Right ventricle myocardium superior (tissue), 1 donor: Measurements from ENCODE around the gene PGPEP1. TPM values are rescaled to one million over a fixed set of nuclear protein-coding genes. Genes with fewer than 3 reads are reported as not detected.

Experiments
- microRNA-seq: library from miRNA; unstranded; fragments of <30 nt; microRNA quantifications from one replicate; pipeline ENCODE4 v1.2.0, GENCODE V29; 2020
- total RNA-seq: library from RNA; stranded (reverse); fragmentation: NEBNext Ultra II Directional; extraction: Animal tissue kit (Norgen Biotek cat#: 25700); gene quantifications from one replicate; pipeline ENCODE4 v1.2.1, GENCODE V29; 2021
- donor health status: DM: no; HTN: yes; CAD: no; lungs with severe emphysema.

PGPEP1 gene
- total RNA-seq, 1 donor from 2014 or later, result 33.6 TPM

Small RNA genes lying within 50 kb of the gene (microRNA-seq; reads per million reads assigned to microRNA genes)
- gene MIR3189, result not detected

Other genes starting within 250 kb of the PGPEP1 start
- gene MAST3, start 242.8 kb upstream of the PGPEP1 start, total RNA-seq, result 4.9 TPM
- gene PIK3R2, start 187.4 kb upstream of the PGPEP1 start, total RNA-seq, result 20.8 TPM
- gene IFI30, start 166.8 kb upstream of the PGPEP1 start, total RNA-seq, result 23.1 TPM
- 9.4 TPM for gene MPV17L2, start 147.4 kb upstream of the PGPEP1 start, total RNA-seq
- 26.7 TPM for gene RAB3A, start 136.6 kb upstream of the PGPEP1 start, total RNA-seq
- 1.8 TPM for gene PDE4C, start 114.2 kb upstream of the PGPEP1 start, total RNA-seq
- 0.35 TPM for gene IQCN, start 66.1 kb upstream of the PGPEP1 start, total RNA-seq
- gene JUND, start 59.0 kb upstream of the PGPEP1 start, total RNA-seq, result 107 TPM
- 103 TPM for gene LSM4, start 17.5 kb upstream of the PGPEP1 start, total RNA-seq
- 0.54 TPM for gene GDF15, start 45.6 kb downstream of the PGPEP1 start, total RNA-seq
- gene LRRC25, start 57.0 kb downstream of the PGPEP1 start, total RNA-seq, result 3.6 TPM
- 30.4 TPM for gene SSBP4, start 78.8 kb downstream of the PGPEP1 start, total RNA-seq
- gene ISYNA1, start 97.5 kb downstream of the PGPEP1 start, total RNA-seq, result 26.0 TPM
- gene ELL, start 181.5 kb downstream of the PGPEP1 start, total RNA-seq, result 7.5 TPM
- gene FKBP8, start 203.0 kb downstream of the PGPEP1 start, total RNA-seq, result 182 TPM
- 44.4 TPM for gene KXD1, start 217.3 kb downstream of the PGPEP1 start, total RNA-seq
- gene UBA52, start 231.3 kb downstream of the PGPEP1 start, total RNA-seq, result 684 TPM
- gene REX1BD, start 248.2 kb downstream of the PGPEP1 start, total RNA-seq, result 94.8 TPM